ENCODE data around the gene SNX18.

The SNX18 gene

GRCh38 chr5:54553659-54554207, 36.2 kb downstream of the SNX18 start:
- H3K27me3 ChIP-seq (ENCODE audit: insufficient read depth, low read depth), result no peaks in the 10 kb centered on the region
- no peak overlapping the region for H3K9ac ChIP-seq
- H4K20me1 ChIP-seq (ENCODE audit: insufficient read depth), result no peaks in the 10 kb centered on the region
- H3K4me2 ChIP-seq, result no peak overlapping the region
- no peaks in the 10 kb centered on the region for H3K79me2 ChIP-seq (ENCODE audit: insufficient read depth, low read depth)
- no peak overlapping the region for H2AFZ ChIP-seq (ENCODE audit: low read depth)
- H3K36me3 ChIP-seq (ENCODE audit: insufficient read depth), result no peaks in the 10 kb centered on the region
- no peak for TF ChIP-seq CTCF (conservative IDR thresholded peaks at IDR 0.05; ENCODE audit: low read depth, low read length)
- H3K4me1 ChIP-seq (ENCODE audit: low read depth, poor library complexity, severe bottlenecking), result peaks cover 2% of the 10 kb centered on the region
- H3K27ac ChIP-seq, result no peak overlapping the region
- H3K4me3 ChIP-seq (IDR thresholded peaks at IDR 0.05; ENCODE audit: insufficient read depth, low read depth, low read length), result no peak overlapping the region

DNA sequence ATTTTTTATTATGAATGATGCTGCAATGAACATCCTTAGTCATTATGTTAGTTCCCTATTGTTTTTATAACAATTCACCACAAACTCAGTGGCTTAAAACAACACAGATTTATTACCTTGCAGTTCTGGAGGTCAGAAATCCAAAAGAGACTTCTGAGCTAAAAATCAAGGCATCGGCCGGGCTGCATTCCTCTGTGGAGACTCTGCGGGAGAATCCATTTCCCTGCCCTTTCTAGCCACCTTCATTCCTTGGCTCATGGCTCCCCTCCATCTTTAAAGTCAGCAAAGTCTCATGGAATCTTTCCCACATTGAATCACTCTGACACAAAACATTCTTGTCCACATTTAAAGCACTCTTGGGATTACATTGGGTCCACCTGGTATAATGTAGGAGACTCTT, 38.6 kb downstream of the SNX18 start:
- H3K27me3 ChIP-seq (ENCODE audit: insufficient read depth, low read depth), result no peaks in the 10 kb centered on the region
- H3K9ac ChIP-seq, result no peak overlapping the region
- peaks cover 8% of the 10 kb centered on the region for H3K4me1 ChIP-seq (ENCODE audit: low read depth, poor library complexity, severe bottlenecking)
- no peak for TF ChIP-seq CTCF (conservative IDR thresholded peaks at IDR 0.05; ENCODE audit: low read depth, low read length)
- no peaks in the 10 kb centered on the region for H3K79me2 ChIP-seq (ENCODE audit: insufficient read depth, low read depth)
- no peaks in the 10 kb centered on the region for H3K36me3 ChIP-seq (ENCODE audit: insufficient read depth)
- no peak overlapping the region for H3K27ac ChIP-seq
- H4K20me1 ChIP-seq (ENCODE audit: insufficient read depth), result no peaks in the 10 kb centered on the region
- H2AFZ ChIP-seq (ENCODE audit: low read depth), result no peak overlapping the region
- H3K4me2 ChIP-seq, result no peak overlapping the region
- H3K4me3 ChIP-seq (IDR thresholded peaks at IDR 0.05; ENCODE audit: insufficient read depth, low read depth, low read length), result no peak overlapping the region

GRCh38 chr5:54558362-54558761, 40.8 kb downstream of the SNX18 start:
- Histone ChIP-seq H3K9ac (no peak overlapping the region), H4K20me1 (ENCODE audit: insufficient read depth) (no peaks in the 10 kb centered on the region), H3K27ac (no peak overlapping the region), H3K4me1 (ENCODE audit: low read depth, poor library complexity, severe bottlenecking) (peaks cover 8% of the 10 kb centered on the region), H3K4me3 (IDR thresholded peaks at IDR 0.05; ENCODE audit: insufficient read depth, low read depth, low read length) (no peak overlapping the region), H3K79me2 (ENCODE audit: insufficient read depth, low read depth) (no peaks in the 10 kb centered on the region), H3K4me2 (no peak overlapping the region), H3K36me3 (ENCODE audit: insufficient read depth) (no peaks in the 10 kb centered on the region), H3K27me3 (ENCODE audit: insufficient read depth, low read depth) (no peaks in the 10 kb centered on the region), H2AFZ (ENCODE audit: low read depth) (no peak overlapping the region)
- TF ChIP-seq CTCF (conservative IDR thresholded peaks at IDR 0.05; ENCODE audit: low read depth, low read length), result no peak

DNA sequence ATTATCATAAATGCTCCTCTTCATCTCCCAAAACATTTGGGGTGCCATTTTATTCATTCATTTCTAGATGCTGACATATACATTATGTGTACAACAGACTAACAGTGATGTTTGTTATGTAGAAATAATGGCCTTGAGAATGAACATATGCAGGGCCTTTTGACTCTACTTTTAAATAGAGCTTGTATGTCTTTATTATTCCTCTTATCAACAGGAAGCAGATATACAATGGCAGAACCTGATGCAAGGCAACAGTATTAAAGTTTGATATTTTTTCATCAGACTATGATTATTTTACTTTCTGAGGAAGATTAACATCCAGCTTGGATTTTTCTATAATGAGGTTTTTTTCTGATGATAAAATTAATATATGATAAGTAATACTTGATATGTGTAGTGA, 44.1 kb downstream of the SNX18 start:
- no peak for TF ChIP-seq CTCF (conservative IDR thresholded peaks at IDR 0.05; ENCODE audit: low read depth, low read length)
- H3K4me3 ChIP-seq (IDR thresholded peaks at IDR 0.05; ENCODE audit: insufficient read depth, low read depth, low read length), result no peak overlapping the region
- H3K9ac ChIP-seq, result no peak overlapping the region
- no peak overlapping the region for H3K27ac ChIP-seq
- H4K20me1 ChIP-seq (ENCODE audit: insufficient read depth), result no peaks in the 10 kb centered on the region
- no peaks in the 10 kb centered on the region for H3K79me2 ChIP-seq (ENCODE audit: insufficient read depth, low read depth)
- no peak overlapping the region for H2AFZ ChIP-seq (ENCODE audit: low read depth)
- no peaks in the 10 kb centered on the region for H3K36me3 ChIP-seq (ENCODE audit: insufficient read depth)
- H3K4me2 ChIP-seq, result no peak overlapping the region
- peaks cover 8% of the 10 kb centered on the region for H3K4me1 ChIP-seq (ENCODE audit: low read depth, poor library complexity, severe bottlenecking)
- H3K27me3 ChIP-seq (ENCODE audit: insufficient read depth, low read depth), result no peaks in the 10 kb centered on the region
